Tibial artery (tissue), 4 donors: Measurements from ENCODE around the gene ABHD10.

Experiments used
- DNase-seq, 2 donors: peaks; one replicate each; pipeline ENCODE4 v3.0.0-alpha.2; 2019
- H3K27ac ChIP-seq, 2 donors: fragments of 200-600 bp; sonication (generic) in 1 of 2; 1 replicate in 1 of 2; 2 replicates in 1 of 2; pipeline ENCODE4 v1.5.1; 2018 to 2019; ENCODE audit warnings: mild to moderate bottlenecking in 1 of 2
- H3K27me3 ChIP-seq, 2 donors: fragments of 200-600 bp; sonication (generic) in 1 of 2; one replicate each; pipeline versions ENCODE4 v1.5.1 to v1.6.0; 2016 to 2019
- H3K36me3 ChIP-seq, 3 donors: fragments of 200-600 bp; sonication (generic) in 2 of 3; one replicate each; pipeline ENCODE4 v1.5.1; 2016 to 2019; ENCODE audit warnings: mild to moderate bottlenecking in 2 of 3
- H3K4me1 ChIP-seq, 4 donors: fragments of 200-600 bp; sonication (generic) in 2 of 4; 1 replicate in 3 of 4; 2 replicates in 1 of 4; pipeline ENCODE4 v1.5.1; 2016 to 2019
- H3K4me3 ChIP-seq, 2 donors: fragments of 200-600 bp; sonication (generic) in 1 of 2; 1 replicate in 1 of 2; 2 replicates in 1 of 2; pipeline ENCODE4 v1.5.1; 2018 to 2019; ENCODE audit warnings: mild to moderate bottlenecking in 2 of 2
- H3K9me3 ChIP-seq, 3 donors: fragments of 200-600 bp; sonication (generic) in 1 of 3; one replicate each; pipeline ENCODE4 v1.5.1; 2016 to 2019
- intact Hi-C: fragments of 100-400 bp; cut with DNase I; formaldehyde crosslinking; loops from one replicate; pipeline ENCODE4 v1.15.0; 2023; ENCODE audit warnings: low total_unique reads
- TF ChIP-seq, protein P1 (sequence below), 2 experiments: fragments of 200-600 bp in 1 of 2; fragments of 450-650 bp in 1 of 2; IDR thresholded peaks; one replicate each; pipeline ENCODE4 v1.5.1; 2017 to 2019; ENCODE audit warnings: antibody characterized with exemption in 2 of 2, mild to moderate bottlenecking in 1 of 2, moderate library complexity in 1 of 2

Gene ABHD10

DNA sequence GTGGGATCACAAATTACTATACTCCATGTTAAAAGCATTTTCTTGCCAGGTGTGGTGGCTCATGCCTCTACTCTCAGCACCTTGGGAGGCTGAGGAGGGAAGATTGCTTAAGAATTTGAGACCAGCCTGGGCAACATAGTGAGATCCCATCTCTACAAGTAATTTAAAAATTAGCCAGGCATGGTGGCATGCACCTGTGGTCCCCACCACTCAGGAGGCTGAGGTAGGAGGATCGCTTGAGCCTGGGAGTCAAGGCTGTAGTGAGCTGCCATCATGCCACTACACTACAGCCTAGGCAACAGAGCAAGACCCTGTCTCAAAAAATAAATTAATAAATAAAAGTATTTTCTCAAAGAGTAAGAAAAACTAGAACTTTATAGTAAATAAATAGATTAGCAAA is 22.9 kb upstream of the ABHD10 start:
- no peak overlapping the region for H3K4me3 ChIP-seq
- H3K27me3 ChIP-seq: no peaks in the 10 kb centered on the region
- no peaks in the 10 kb centered on the region for H3K9me3 ChIP-seq
- H3K27ac ChIP-seq: no peak overlapping the region
- TF ChIP-seq, protein P1, sequence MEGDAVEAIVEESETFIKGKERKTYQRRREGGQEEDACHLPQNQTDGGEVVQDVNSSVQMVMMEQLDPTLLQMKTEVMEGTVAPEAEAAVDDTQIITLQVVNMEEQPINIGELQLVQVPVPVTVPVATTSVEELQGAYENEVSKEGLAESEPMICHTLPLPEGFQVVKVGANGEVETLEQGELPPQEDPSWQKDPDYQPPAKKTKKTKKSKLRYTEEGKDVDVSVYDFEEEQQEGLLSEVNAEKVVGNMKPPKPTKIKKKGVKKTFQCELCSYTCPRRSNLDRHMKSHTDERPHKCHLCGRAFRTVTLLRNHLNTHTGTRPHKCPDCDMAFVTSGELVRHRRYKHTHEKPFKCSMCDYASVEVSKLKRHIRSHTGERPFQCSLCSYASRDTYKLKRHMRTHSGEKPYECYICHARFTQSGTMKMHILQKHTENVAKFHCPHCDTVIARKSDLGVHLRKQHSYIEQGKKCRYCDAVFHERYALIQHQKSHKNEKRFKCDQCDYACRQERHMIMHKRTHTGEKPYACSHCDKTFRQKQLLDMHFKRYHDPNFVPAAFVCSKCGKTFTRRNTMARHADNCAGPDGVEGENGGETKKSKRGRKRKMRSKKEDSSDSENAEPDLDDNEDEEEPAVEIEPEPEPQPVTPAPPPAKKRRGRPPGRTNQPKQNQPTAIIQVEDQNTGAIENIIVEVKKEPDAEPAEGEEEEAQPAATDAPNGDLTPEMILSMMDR (IDR thresholded peaks at IDR 0.05): no peak
- H3K4me1 ChIP-seq: no peaks in the 10 kb centered on the region
- H3K36me3 ChIP-seq: peaks cover 21 to 31% (median 28%) of the 10 kb centered on the region in 3 donors
- intact Hi-C loops: no loop called here
- no peak for DNase-seq

DNA sequence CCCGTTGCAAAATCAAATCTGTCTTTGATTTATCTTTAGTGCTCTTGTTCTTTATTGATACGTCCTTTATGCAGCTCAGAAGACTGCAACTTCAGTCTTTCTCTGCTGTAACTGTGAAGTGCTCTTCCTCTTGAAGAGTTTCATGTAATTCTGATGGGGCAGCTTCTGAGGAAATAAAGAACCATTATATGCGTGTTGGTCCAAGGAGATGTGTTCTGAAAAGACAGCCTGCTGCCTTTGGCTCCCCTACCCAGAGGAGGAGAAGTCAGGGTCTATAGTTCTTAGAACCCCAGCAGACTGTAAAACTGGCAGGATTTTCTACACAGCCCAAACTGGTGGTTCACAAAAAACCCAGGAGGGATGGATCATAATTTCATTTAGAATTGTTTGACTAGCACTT is 22.4 kb upstream of the ABHD10 start:
- H3K4me1 ChIP-seq: no peaks in the 10 kb centered on the region
- H3K9me3 ChIP-seq: no peaks in the 10 kb centered on the region
- H3K27ac ChIP-seq: no peak overlapping the region
- TF ChIP-seq, protein P1 (IDR thresholded peaks at IDR 0.05): no peak
- intact Hi-C loops: no loop called here
- no peaks in the 10 kb centered on the region for H3K27me3 ChIP-seq
- no peak for DNase-seq
- H3K4me3 ChIP-seq: no peak overlapping the region
- peaks cover 21 to 31% (median 28%) of the 10 kb centered on the region in 3 donors for H3K36me3 ChIP-seq

DNA sequence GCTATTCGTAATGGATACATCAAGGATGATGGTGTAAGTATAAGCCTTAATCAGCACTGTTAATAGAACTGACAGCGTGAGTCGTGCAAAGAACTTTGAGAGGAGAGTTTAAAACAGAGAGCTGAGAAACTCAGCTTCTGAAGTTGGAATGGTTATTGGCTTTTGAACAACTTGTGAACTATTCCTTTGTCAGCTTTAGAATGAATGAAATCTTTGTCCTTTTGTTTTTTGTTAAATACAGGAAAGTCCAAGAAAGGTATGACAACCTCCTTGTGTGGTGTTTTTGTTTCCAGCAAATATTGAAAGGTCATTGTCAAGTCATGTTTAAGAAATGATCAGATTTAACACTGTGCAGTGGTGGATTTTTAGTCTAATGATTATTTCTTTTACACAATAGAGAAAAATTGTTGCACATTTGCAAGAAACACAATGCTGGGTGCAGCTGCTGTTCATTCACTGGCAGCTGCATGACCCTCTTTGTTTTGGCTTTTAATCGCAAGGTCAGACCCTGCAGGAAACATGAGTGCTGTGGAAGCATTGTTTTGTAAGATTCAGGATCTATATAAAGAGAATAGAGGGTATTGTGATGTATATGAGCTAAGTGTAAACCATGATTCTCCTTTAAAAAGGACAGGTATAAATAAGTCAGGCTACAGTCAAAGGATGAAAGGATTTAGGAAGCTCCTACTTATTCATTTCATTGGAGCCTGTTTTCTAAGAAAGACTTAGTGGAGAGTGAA is 21.7 kb upstream of the ABHD10 start:
- no peak for DNase-seq
- Histone ChIP-seq H3K36me3 (peaks cover 19 to 37% (median 27%) of the 10 kb centered on the region in 3 donors), H3K27me3 (no peaks in the 10 kb centered on the region), H3K4me3 (no peak overlapping the region), H3K9me3 (no peaks in the 10 kb centered on the region), H3K27ac (no peak overlapping the region), H3K4me1 (no peaks in the 10 kb centered on the region)
- intact Hi-C loops: no loop called here
- TF ChIP-seq, protein P1 (IDR thresholded peaks at IDR 0.05): no peak

DNA sequence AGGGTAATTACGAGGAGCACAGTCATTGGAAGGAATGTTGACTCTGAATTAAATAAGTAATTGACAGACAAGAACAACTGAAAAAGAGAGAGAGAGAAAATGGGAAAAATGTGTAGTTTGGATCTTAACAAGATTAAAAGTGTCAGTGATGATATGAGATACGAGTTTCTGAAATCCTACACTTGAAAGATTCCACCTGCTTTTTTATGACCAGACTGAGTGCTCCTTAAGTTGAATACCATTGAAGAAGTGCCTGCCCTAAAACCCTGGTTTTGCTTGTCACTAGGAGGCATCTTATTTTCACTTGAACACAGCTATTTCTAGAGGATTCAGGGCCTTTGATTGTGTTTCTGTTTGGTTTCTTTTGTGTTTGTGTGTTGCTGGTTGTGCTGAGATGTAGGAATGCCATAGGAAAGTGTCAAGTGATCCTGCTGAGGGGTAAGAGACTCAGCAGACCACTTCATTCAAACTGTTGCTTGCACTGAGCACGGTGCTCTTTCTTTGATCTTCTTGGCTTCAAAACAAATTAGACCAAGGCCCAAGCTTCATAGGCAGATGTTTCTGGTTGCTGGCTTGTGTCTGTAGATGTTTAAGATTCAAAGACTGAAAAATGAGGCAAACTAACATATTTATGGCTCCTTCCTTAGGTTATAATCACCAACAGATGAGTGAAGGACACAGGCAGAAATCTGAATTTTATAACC is 17.2 kb upstream of the ABHD10 start:
- peaks cover 0 to 6% (median 2%) of the 10 kb centered on the region in 4 donors for H3K4me1 ChIP-seq
- peak overlapping the region in 1 of 2 donors; percentile 16 for H3K27ac ChIP-seq
- H3K27me3 ChIP-seq: no peaks in the 10 kb centered on the region
- no peak for DNase-seq
- intact Hi-C loops: loop anchor here (10.0 kb wide), 1 partner anchor 97 kb away; no protein-coding TSS in a partner anchor
- H3K9me3 ChIP-seq: no peaks in the 10 kb centered on the region
- H3K36me3 ChIP-seq: peaks cover 11 to 32% (median 18%) of the 10 kb centered on the region in 3 donors
- TF ChIP-seq, protein P1 (IDR thresholded peaks at IDR 0.05): no peak
- no peak overlapping the region for H3K4me3 ChIP-seq

DNA sequence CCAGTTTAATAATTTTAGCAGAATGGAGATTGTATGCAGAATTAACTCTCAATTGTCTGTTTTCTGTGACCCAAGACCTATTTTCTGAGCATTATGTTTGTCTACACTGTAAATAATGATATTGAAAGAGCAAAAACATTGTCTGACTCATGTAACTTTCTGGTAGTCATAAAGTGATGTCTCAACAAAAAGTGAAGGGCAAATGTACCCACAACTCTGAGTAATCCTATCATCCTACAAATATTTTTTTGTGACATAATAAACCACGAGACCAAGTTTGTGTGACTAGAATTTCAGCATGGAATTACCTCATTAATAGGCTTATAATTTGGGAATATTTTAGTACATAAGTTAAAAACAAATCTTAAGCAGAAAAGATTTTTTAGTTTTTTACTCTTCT is 15.4 kb upstream of the ABHD10 start:
- Histone ChIP-seq H3K4me1 (peaks cover 0 to 23% (median 8%) of the 10 kb centered on the region in 4 donors), H3K4me3 (no peak overlapping the region), H3K27me3 (no peaks in the 10 kb centered on the region), H3K36me3 (peaks cover 11 to 32% (median 18%) of the 10 kb centered on the region in 3 donors), H3K9me3 (no peaks in the 10 kb centered on the region), H3K27ac (peak overlapping the region; percentile 2 to 10)
- DNase-seq: no peak
- TF ChIP-seq, protein P1 (IDR thresholded peaks at IDR 0.05): no peak
- intact Hi-C loops: loop anchor here (10.0 kb wide), 1 partner anchor 99 kb away; no protein-coding TSS in a partner anchor
